ENCODE results near the gene B4GALT2.

DNA sequence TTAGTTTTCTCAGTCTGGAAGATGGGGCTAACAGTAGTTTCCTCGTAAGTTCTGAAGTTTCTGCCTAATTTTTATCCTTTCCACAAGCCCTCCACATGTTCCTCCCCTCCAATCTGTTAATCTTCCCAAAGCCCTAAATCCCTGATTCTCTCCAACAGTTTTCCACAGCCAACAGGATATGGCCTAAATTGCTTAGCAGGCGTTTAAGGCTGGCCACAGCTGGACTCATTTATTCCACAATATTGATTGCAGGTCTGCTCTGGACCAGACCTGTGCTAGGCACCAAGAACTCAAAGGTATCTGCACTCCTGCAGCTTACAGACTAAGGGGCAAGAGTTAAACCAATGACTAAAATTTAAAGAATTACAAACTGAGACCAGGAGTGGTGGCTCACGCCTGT, 48.3 kb downstream of the B4GALT2 start:
- TF ChIP-seq POLR2A (IDR thresholded peaks at IDR 0.05; ENCODE audit: low read depth, low read length) (no peak), POLR2AphosphoS5 (IDR thresholded peaks at IDR 0.05; ENCODE audit: low read depth, low read length) (no peak), SPI1 (IDR thresholded peaks at IDR 0.05; ENCODE audit: low read depth, low read length) (no peak), TAF1 (IDR thresholded peaks at IDR 0.05; ENCODE audit: low read depth, low read length) (no peak)
